Glutamatergic neuron (in vitro differentiated cells): ENCODE results near the gene PARP3. TPM values are rescaled to one million over a fixed set of nuclear protein-coding genes. Genes with fewer than 3 reads are reported as not detected.

Experiments used
- DNase-seq: peaks from one replicate; pipeline ENCODE4 v3.0.0; 2022
- H3K27ac Mint-ChIP-seq: one replicate; pipeline ENCODE4 v1.8.0; 2020; ENCODE audit warnings: mild to moderate bottlenecking, mixed read lengths, inconsistent platforms; ENCODE audit not compliant: unreplicated experiment
- H3K27me3 Mint-ChIP-seq: one replicate; pipeline ENCODE4 v1.8.0; 2020; ENCODE audit warnings: mild to moderate bottlenecking, moderate library complexity, mixed read lengths, inconsistent platforms; ENCODE audit not compliant: unreplicated experiment
- H3K36me3 Mint-ChIP-seq: one replicate; pipeline ENCODE4 v1.8.0; 2020; ENCODE audit warnings: mild to moderate bottlenecking, mixed read lengths, inconsistent platforms; ENCODE audit not compliant: unreplicated experiment
- H3K4me1 Mint-ChIP-seq: one replicate; pipeline ENCODE4 v1.8.0; 2020; ENCODE audit warnings: mild to moderate bottlenecking, low read depth, mixed read lengths, inconsistent platforms; ENCODE audit not compliant: unreplicated experiment
- H3K4me3 Mint-ChIP-seq: one replicate; pipeline ENCODE4 v1.8.0; 2020; ENCODE audit warnings: mild to moderate bottlenecking, mixed read lengths, inconsistent platforms; ENCODE audit not compliant: unreplicated experiment
- H3K9me3 Mint-ChIP-seq: one replicate; pipeline ENCODE4 v1.8.0; 2020; ENCODE audit warnings: mild to moderate bottlenecking, moderate library complexity, mixed read lengths, inconsistent platforms; ENCODE audit not compliant: unreplicated experiment
- total RNA-seq: library from RNA; stranded (reverse); fragmentation: NEBNext Ultra II Directional; extraction: Animal tissue kit (Norgen Biotek cat#: 25700); gene quantifications from one replicate; pipeline ENCODE4 v1.2.1, GENCODE V29; 2021; ENCODE audit not compliant: unreplicated experiment
- TF ChIP-seq, protein P1 (sequence below): fragments of 200-600 bp; sonication (generic); IDR thresholded peaks from one replicate; pipeline ENCODE4 v1.5.0; 2021; ENCODE audit not compliant: partially characterized antibody, unreplicated experiment

The PARP3 gene
- total RNA-seq, 1 donor from 2014 or later: 3.8 TPM

GRCh38 chr3:51968170-51968775 is 26.1 kb downstream of the PARP3 start:
- H3K27ac Mint-ChIP-seq: peak overlapping the region; percentile 98
- peak; percentile 87 for DNase-seq
- peaks cover 31% of the 10 kb centered on the region for H3K27me3 Mint-ChIP-seq
- H3K4me1 Mint-ChIP-seq: peaks cover 20% of the 10 kb centered on the region
- peaks cover 14% of the 10 kb centered on the region for H3K36me3 Mint-ChIP-seq
- peak overlapping the region; percentile 81 for H3K4me3 Mint-ChIP-seq
- H3K9me3 Mint-ChIP-seq: peaks cover 35% of the 10 kb centered on the region
- TF ChIP-seq, protein P1, sequence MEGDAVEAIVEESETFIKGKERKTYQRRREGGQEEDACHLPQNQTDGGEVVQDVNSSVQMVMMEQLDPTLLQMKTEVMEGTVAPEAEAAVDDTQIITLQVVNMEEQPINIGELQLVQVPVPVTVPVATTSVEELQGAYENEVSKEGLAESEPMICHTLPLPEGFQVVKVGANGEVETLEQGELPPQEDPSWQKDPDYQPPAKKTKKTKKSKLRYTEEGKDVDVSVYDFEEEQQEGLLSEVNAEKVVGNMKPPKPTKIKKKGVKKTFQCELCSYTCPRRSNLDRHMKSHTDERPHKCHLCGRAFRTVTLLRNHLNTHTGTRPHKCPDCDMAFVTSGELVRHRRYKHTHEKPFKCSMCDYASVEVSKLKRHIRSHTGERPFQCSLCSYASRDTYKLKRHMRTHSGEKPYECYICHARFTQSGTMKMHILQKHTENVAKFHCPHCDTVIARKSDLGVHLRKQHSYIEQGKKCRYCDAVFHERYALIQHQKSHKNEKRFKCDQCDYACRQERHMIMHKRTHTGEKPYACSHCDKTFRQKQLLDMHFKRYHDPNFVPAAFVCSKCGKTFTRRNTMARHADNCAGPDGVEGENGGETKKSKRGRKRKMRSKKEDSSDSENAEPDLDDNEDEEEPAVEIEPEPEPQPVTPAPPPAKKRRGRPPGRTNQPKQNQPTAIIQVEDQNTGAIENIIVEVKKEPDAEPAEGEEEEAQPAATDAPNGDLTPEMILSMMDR: no peak

DNA sequence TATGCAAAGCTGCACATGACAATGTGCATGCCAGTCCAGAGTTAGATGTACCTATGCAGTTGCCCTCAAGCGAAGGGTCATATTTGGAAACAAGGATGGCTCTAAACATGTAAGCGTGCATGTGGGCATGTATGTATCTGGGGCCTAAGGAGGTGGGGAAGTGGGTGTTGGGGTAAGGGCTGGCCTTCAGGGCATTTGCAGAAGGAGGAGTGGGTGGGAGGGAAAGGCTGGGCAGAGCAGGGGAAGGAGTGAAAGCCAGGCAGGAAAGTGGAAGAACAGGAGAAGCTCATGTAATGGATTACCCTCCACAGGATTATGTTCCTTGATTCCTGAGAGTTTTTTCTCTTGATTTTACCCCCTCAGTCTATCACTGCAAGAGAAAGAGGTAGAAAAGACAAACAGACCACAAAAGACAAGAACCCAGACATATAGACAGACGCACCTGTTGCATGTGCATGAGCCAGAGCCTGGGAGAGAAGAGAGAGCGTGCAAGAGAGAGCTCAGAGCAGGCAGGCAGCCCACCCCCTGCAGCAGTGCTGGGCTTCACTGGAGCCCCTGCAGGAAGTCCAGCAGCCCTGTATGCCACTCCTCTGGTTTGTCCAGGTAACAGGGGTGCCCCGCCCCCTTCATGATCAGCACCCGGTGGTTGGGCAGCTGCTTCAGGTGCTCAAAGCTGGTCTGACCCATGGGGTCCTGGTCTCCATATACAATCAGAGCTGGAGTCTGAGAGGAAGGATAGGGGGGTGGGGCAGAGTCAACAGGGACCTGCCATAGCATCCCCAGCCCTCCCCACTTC is 26.9 kb downstream of the PARP3 start:
- H3K4me3 Mint-ChIP-seq: peak overlapping the region; percentile 81
- peaks cover 19% of the 10 kb centered on the region for H3K4me1 Mint-ChIP-seq
- peak overlapping the region; percentile 98 for H3K27ac Mint-ChIP-seq
- peaks cover 14% of the 10 kb centered on the region for H3K36me3 Mint-ChIP-seq
- peaks cover 34% of the 10 kb centered on the region for H3K27me3 Mint-ChIP-seq
- DNase-seq: no peak
- TF ChIP-seq, protein P1: no peak
- H3K9me3 Mint-ChIP-seq: peaks cover 34% of the 10 kb centered on the region

- Mint-ChIP-seq H3K9me3 (peaks cover 28% of the 10 kb centered on the region), H3K27me3 (peaks cover 32% of the 10 kb centered on the region), H3K36me3 (peaks cover 11% of the 10 kb centered on the region), H3K4me3 (peak overlapping the region; percentile 52), H3K27ac (no peak overlapping the region), H3K4me1 (peaks cover 22% of the 10 kb centered on the region)
- DNase-seq: no peak
- TF ChIP-seq, protein P1: no peak
These were observed 27.7 kb downstream of the PARP3 start for GRCh38 chr3:51969841-51970240.

DNA sequence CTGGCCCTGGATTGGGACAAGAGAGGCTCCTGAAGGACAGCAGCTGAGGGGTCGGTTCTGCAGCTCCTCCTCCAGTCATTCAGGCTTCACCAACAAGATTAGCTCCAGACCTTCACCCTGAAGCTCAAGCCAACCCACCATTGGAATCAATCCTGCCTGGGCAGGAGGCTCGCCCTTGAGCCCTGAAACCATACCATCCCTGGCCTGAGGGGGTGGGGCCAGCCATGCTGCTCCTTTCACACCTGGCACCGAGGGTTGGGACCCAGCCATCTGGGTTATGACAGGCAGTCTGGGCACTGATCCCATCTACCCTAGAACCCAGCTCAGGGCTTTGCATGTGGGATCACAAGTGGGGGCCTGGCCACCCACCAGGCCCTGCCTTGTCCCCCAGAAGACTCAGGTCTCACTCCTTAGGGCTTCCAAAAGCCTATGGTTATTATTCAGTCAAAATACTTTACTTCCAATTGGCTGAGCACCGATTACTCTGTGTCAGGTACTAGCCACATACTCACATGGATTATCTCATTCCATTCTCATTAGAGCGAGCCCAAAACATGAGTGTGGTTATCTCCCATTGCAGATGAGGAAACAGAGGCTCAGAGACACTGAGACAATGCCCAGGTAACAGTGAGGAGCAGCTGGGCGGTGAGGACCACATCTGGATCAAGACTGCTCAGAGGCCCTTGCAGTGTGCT is 28.6 kb downstream of the PARP3 start:
- Mint-ChIP-seq H3K4me3 (no peak overlapping the region), H3K4me1 (peaks cover 28% of the 10 kb centered on the region), H3K27ac (peak overlapping the region; percentile 23), H3K36me3 (peaks cover 5% of the 10 kb centered on the region), H3K9me3 (peaks cover 26% of the 10 kb centered on the region), H3K27me3 (peaks cover 23% of the 10 kb centered on the region)
- TF ChIP-seq, protein P1: no peak
- no peak for DNase-seq
